Activated CD4-positive, CD25-positive, alpha-beta regulatory T cell treated with anti-CD3 and anti-CD28 coated beads, Interleukin-2, amount 50 U/mL, for 16 hours (primary cell): ENCODE data around the gene MYOG.

Source experiments
- DNase-seq: peaks from one replicate; pipeline ENCODE4 v3.0.0-alpha.2; 2020; ENCODE audit warnings: low read depth, low spot score

The MYOG gene

DNA sequence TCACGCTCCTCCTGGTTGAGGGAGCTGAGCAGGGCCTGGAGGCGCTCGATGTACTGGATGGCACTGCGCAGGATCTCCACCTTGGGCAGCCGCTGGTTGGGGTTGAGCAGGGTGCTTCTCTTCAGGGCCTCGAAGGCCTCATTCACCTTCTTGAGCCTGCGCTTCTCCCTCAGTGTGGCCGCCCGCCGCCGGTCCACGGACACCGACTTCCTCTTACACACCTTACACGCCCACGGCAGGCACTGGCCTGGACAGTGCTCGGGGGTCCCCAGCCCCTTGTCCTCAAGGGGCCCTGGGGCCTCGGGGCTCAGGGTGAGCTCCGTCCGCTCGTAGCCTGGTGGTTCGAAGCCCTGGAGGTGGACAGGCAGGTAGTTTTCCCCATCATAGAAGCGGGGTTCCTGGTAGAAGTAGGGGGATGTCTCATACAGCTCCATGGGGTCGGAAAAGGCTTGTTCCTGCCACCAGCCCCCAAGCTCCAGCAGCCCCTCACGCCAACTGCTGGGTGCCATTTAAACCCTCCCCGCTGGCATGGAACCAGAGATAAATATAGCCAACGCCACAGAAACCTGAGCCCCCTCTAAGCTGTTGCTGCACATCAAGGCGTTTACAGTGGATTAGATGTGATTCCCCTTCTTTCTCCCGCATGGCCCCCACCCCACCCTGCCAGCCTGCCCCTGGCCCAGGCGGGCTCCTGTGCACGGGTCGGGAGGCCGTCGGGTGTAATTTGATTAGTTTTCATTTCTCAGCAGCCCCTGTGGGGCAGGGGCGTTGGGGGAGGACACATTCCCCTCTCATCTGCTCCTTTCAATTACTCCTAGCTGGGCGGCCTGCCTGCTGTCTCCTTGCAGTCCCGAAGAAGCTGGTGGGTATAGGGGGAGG, at the start of gene MYOG:
Gene MYOG, minus strand, starts transcription at position 485 of the 879 bp plus-strand sequence. Its CDS starts 51 bp downstream, at position 434.
- DNase-seq: no peak

GRCh38 chr1:203133970-203134725, 48.3 kb upstream of the MYOG start:
- no peak for DNase-seq

DNA sequence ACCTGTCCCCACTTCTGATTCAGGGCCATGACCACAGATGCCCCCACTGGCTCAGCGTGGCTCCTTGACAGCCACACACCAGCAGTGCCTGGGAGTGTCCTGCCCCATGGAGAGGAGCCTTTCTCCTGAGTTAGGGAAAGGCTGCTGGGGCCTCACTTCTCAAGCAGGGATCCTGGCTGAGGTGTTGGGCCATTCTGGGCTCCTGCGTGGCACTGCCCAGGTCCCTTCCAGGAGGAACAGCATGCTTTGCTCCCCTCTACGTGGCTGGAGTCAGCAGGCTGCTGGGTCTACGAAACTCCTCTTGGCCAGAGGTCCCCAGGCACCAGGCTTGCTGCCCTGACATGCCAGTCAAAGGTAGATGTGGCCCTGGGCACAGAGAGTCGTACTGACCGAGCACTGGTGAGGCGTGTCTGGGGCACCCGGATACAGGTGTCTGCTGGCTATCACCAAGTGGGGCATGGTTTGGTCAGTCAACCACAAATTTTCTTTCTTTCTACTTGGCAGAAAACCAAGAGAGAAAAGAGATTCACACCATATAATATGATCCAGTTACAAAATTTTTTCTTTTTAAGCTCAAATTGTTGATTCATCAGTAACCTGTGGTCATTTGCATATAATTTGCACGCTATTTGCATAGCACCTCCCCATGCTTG, 45.9 kb upstream of the MYOG start:
- no peak for DNase-seq

DNA sequence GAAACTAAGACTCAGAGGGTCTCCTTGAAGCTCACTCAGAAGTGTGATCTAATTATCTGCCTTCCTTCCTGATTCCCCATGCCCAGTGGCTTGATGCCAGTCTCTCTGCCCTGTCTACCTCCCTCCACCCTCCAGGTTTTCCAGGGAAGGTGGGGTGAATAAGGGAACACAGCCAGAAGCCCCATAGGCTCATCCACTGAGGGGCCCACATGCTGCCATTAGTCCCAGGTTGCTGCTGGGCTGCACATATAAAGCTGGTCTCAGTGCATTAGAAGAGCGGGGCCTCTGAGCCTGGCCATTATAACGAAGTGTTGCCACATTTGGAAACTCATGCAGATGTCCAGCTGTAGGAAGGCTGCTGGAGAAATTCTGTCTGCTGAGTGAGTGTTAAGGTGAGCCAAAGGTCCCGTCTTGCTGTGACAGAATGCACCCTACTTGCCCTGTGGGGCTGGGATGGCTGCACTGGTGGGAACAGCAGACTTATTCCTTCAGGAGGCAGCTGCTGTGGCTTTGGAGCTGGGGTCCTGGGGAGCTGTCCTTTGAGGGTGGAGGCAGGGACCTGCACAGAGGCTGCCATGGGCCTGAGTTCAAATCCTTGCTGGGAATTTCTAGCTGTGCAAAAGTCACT, 44.7 kb upstream of the MYOG start:
- no peak for DNase-seq

- no peak for DNase-seq
Observed at GRCh38 chr1:203129501-203130231, 43.9 kb upstream of the MYOG start.

- DNase-seq: no peak
Observed at GRCh38 chr1:203128716-203129500, 43.1 kb upstream of the MYOG start.

DNA sequence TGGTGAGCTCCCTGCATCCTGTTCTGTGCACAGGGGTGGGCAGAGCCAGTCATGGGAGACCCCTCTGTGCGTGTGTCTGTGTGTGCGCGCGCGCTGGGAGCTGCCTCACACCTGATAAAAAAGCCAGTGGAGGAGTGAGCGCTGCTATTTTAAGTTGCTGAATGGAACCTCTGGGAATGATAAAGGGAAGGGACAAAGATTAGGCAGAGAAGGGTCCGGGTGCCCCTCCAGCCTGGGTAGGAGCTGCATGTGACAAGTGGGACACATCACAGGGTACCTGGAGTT, 42.6 kb upstream of the MYOG start:
- DNase-seq: no peak

DNA sequence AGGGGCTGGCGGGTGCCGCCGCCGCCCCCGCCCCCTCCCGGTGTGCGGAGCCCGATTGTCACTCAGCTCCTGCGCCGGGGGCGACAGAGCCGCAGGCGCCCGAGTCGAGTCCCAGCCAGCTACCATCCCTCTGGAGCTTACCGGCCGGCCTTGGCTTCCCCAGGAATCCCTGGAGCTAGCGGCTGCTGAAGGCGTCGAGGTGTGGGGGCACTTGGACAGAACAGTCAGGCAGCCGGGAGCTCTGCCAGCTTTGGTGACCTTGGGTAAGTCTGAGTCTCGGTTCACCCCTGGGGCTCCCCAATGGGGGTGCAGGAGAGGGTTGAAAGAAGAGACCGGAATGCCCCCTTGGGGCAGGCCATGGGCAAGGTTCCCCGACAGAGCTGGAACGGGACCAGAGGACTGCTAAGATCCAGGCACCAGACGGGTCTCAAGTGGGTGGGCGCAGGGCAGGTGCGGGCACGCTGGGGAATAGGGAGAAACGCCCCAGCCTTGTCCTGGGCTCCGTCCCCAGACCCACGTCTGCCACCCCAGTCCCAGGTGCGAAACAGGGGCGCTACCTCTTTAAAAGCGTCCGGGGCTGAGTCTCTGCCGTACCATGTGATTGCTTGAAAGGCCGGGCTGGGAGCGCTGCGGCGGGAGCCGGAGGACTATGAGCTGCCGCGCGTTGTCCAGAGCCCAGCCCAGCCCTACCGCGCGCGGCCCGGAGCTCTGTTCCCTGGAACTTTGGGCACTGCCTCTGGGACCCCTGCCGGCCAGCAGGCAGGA, 42.0 kb upstream of the MYOG start, which contains the start of gene ADORA1:
Gene ADORA1, plus strand, starts transcription at position 61 of the 765 bp plus-strand sequence. CDS start 1,116 bp downstream, outside the sequence.
- no peak for DNase-seq

- no peak for DNase-seq
Observed at GRCh38 chr1:203126866-203127665, 41.3 kb upstream of the MYOG start.

DNA sequence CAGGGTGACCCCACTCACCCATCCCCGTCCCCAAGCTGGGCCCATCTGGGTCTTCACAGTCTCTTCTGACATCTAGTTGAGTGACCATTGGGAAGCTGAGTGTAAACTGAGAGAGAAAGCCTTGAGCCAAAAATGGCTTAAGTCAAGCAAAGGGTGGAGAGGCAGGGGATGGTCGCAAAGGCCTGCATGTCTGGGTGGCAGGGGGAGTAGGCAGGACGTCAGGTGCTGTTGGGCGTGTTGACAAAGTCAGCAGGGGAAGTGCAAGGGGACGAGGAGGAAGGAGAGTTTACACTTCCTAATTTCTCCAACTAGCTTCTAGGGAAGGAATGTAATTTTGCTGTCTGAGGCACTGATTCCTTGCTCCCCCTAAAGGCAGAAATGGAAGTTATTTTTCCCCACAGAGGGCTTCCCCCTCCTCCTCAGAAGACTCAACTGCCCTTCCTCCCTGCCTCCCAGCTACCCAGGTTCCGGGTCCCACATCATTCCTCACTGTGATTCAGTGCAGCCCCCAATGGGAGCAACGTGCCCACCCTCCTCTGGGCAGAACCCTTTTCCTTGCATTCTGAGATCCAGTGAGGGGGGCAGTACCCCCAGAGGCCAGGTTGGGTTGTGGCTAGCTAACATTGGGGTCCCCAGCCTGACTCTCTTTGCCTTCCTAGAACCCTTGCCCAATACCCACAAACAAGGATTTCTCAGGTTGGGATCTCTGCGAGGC, 40.5 kb upstream of the MYOG start:
- DNase-seq: no peak

DNA sequence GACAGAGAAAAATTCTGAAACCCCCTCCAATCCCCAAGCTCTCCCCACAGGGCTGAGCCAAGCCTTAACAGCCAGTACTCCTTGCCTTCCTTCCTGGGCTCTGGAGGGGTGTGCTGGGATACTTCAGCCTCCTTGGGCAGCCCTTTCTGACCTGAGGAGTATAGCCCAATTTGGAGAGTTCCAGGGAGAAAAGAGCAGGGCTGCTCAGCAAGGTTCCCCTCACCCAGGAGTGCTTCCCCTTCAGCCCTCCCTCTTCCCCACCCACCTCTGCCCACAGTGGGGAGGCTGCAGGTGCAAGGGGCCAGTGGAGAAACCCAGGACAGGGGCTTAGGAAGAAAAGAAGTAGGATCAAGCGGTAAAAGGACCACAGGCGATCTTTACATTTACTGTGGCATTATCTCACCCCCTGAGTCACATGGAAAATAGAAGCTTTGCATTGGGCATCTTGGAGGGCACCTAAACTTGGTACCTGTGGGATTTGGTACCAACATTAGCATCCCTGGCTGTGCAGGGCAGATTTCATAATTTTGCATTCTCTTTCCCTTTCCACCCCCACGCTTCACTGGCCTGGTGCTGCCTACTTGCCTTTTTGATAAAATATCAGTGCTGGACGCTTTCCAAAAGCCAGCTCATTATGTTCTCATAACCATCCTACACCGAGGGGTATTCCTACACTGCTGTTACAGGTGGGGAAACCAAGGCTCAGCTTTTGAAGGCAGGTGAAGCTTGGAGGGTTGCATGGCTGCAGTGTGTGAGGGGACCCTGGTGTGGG, 38.9 kb upstream of the MYOG start:
- no peak for DNase-seq

DNA sequence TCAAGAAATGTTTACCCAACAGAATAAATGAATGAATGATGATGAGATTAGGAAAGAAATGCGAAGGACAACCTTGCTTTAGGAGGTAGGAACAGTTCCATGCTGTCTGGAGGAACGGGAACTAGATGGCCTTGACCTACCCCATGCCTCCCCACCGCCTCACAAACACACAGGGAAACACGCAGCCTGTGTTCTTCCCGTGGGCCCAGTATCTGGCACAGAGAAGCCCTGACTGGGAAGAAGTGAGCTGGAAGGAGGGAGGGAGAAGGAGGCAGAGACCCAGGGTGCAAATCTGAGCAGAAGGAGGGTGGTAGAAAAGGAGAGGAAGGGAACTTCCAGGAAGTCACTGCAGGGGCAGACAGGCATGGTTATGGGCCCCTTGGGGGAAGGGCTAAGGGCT, 38.2 kb upstream of the MYOG start:
- no peak for DNase-seq

DNA sequence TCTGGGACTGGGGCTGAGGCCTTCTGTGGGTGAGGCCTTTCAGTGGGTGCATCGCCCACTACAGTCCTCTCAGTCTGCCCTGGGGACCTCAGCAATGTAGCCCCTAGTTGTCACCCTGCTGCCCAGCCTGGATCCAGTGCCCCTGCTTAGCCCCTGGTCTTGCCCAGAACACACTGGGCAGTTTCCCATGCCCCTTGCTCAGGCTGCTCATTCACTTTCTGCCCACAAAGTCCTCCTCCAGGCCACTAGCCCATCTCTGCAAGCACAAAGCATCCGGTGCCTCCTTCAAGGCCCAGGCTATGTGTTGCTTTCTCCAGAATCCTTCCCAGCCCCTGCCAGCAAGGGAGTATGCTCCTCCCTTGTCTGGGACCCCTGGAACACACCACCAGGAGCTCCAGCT, 36.3 kb upstream of the MYOG start:
- no peak for DNase-seq

- no peak for DNase-seq
Observed at GRCh38 chr1:203121186-203122015, 35.6 kb upstream of the MYOG start.

GRCh38 chr1:203120325-203121153, 34.7 kb upstream of the MYOG start:
- DNase-seq: no peak
